HG02981 (cell line): ENCODE measurements around the gene SEMG2.

Experiments used
- ATAC-seq: cut with Tn5 transposase; IDR thresholded peaks from one replicate; pipeline ENCODE4 v1.9.1; 2021; ENCODE audit warnings: mild to moderate bottlenecking, moderate library complexity; ENCODE audit not compliant: unreplicated experiment

Gene SEMG2

GRCh38 chr20:45221076-45221475 lies at the start of gene SEMG2:
SEMG2 (plus strand) TSS chr20:45221373; CDS start chr20:45221390, 17 bp downstream.
- no peak for ATAC-seq

DNA sequence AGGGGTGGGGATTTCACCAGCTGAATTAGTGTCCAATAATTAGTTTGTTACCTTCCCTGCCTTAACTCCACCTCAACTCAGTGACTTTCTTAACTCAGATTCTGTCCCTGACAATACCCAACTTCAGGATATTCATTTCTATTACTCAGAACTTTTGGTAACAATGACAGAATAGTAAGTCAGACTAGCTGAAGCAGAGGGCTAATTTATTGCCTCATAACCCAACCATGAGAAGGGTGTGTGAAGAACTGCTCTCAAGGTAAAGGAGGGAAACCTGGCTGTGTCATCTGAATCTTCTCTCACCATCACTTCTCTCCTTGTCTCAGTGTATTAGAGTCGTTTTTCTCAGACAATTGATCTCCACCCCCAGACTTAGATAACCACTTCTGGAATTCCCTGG lies 47.7 kb upstream of the SEMG2 start:
- ATAC-seq, result no peak

DNA sequence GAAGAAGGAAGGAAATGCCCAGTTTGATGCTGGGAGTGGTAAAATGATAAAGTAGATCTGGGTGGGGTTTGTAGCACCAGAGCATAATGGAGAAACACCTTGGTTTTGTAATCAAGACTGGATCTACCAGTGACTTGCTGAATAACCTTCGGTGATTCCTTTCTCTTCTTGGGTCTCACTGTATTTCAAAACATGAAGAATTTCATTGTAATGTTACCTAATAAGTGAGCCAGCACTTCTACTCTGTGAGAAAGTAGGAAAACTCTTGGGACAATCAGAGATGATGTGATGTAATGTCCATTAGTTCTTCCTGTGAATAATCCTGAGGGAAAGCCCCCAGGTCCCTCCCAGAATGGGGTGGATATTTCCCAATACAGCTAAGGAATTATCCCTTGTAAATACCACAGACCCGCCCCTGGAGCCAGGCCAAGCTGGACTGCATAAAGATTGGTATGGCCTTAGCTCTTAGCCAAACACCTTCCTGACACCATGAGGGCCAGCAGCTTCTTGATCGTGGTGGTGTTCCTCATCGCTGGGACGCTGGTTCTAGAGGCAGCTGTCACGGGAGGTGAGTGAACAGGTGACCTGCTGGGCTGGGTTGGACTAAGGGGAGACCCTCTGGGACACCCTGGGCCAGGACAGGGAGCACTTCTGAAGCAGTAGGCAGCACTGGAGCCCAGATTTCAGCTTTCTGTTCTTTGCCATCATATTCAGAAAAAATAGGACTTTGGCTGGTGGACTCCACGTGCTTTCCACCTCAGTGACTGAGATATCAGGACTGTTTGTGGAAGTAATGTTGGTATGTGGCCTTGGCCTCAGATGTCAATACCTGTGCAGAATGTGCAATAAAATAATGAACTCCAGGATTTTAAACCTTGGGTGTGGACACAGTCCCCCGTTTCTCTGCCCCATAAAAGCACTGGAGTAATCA lies 46.5 kb upstream of the SEMG2 start, which contains the start of gene PI3:
Gene PI3 (plus strand): TSS at position 469 of the 931 bp plus-strand sequence. CDS start 21 bp downstream, at position 490.
- no peak for ATAC-seq

DNA sequence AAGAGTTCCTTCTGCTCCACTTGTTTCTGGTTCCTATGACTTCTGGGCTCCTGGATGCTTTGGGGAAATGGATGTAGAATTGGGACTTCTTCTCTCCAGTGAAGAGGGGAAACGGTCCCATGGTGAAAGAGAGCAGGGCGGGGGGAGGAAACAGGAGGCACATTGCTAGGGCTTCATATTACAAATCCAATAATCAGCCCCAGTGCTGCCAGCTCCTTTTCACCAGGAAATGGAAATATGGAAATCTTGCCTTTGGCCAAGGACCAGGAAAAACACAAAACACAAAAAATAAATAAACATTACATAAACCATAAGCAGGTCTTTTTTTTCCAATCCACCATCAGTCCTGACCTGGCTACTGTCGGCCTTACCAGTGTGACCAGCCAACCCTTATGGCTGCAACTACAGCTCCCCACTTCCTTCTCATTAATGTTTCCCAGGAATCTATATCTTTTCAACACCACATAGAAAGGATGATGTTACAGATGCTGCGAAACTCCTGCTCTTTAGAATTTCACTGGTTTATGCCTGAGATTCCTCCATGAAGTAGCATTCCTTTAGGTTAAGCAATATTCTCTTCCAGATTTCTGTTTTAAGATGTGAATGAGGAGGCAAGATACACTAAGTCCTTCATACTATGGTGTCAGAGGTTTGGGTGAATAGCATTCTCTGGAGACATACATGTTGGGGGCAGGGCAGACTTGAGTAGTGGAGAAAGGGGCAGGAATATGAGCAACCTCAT lies 44.5 kb upstream of the SEMG2 start:
- ATAC-seq, result no peak

DNA sequence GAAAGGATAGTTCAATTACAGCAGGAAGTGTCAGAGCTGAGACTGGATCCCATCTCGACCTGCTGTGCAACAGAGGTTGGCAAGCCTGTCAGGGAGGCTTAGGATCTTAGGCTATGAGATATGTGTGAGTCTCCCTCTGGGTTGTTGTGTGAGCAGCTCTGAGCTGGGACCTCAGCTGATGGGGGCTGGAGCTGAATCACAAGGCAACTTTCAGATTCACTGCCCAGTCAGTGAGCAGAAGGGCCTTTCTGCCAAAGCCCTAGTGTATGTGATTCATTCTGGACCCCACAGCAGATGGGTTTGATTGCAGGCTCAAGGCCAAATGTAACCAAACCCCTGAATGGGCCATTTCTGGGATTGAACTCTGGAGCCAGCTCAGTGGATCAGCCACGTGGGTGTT lies 42.0 kb upstream of the SEMG2 start:
- ATAC-seq, result no peak

- no peak for ATAC-seq
Measured at GRCh38 chr20:45181639-45182038, 39.5 kb upstream of the SEMG2 start.

- ATAC-seq, result no peak
Measured at GRCh38 chr20:45183084-45183483, 38.1 kb upstream of the SEMG2 start.

DNA sequence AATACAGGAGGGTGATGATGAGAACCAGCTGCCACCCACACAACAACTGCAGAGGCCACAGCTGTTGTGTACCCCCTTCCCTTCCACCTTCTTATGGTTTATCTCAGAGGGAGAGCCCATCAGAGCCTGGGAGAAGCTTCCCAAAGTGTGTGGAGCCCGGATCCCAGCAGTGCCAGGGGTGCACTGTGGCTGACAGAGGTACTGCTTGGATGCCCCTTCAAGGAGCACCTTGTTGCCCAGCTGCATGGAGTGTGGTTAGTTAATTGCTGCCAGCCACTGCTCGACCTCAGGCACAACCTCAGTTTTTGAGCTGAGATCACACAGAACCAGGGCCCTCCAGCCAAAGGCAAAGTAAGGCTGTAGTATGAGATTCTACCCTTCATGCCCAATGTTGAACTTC lies 33.5 kb upstream of the SEMG2 start:
- no peak for ATAC-seq

GRCh38 chr20:45189067-45189609 lies 32.0 kb upstream of the SEMG2 start:
- no peak for ATAC-seq

DNA sequence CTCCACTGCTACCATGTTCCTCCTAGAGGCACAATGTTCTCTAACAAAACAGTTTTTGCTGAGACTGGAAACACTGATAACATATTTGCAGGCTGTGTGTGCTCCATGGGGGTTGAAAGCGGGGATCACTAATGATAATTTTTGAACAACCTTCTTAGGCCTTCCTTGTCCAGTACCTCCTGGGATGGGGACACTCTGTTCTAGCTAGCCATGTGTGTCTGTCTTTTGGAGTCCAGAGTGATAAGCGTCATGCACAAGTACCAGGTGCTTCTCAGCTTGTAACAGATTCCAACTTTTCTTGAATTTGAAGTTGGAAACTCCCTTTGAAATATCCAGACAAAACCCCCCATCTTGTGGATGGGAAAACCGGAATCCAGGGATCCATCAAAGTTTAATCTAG lies 31.3 kb upstream of the SEMG2 start:
- ATAC-seq, result no peak

GRCh38 chr20:45191926-45192325 lies 29.2 kb upstream of the SEMG2 start:
- no peak for ATAC-seq

DNA sequence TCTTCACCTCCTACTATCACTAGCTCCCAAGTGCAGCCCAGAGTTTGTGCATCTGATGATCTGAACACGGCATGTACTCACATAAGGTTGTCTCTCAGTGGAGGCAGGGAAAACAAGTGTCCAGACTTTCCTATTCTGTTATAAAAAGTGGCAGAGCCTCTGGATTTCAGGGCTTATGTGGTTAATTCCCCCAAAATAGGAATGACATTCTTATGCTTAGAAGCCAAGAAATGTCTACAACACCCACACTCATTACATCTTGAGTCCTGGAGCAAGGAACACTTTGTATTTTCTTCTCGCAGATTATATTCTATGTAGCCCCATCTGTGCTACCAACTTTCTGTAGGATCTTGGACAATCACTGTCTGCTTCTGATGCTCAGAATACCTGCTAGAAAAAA lies 27.8 kb upstream of the SEMG2 start:
- no peak for ATAC-seq

DNA sequence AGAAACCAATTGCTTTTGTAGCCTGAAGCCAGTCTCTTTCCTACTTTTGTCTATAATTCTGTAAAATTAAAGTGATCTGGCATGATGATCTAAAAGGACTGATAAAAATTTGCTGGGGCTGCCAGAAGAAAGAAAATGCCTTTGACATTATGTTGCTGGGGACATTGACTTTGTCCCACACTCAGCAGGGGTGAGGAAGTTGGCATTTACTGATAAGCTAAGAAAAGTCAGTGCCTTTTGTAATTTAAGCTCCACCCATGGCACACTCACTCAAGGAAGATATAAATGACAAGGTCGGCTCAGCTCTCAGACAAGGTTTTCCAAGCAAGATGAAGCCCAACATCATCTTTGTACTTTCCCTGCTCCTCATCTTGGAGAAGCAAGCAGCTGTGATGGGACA lies 14.4 kb upstream of the SEMG2 start, which contains the start of gene SEMG1:
Gene SEMG1 (plus strand): TSS at position 309 of the 400 bp plus-strand sequence. CDS start 21 bp downstream, at position 330.
- no peak for ATAC-seq

DNA sequence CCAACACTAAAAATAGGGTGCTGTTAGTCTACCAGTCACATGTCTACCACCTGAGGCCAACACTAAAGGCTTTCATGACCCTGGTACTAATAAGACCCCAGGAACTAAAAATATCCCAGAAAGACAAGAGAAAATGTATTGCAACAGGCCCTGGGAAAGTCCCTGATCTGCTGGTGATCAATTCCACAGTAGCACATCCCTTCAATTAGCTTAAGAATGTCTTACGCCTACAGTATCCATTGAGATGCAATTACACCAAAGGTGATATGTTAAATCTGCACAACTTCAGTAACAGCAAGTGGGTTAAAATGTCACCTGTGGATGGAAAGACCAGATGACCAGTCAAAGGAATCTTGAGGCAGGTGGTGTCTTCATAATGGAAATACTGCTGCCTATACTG lies 11.2 kb upstream of the SEMG2 start:
- no peak for ATAC-seq

DNA sequence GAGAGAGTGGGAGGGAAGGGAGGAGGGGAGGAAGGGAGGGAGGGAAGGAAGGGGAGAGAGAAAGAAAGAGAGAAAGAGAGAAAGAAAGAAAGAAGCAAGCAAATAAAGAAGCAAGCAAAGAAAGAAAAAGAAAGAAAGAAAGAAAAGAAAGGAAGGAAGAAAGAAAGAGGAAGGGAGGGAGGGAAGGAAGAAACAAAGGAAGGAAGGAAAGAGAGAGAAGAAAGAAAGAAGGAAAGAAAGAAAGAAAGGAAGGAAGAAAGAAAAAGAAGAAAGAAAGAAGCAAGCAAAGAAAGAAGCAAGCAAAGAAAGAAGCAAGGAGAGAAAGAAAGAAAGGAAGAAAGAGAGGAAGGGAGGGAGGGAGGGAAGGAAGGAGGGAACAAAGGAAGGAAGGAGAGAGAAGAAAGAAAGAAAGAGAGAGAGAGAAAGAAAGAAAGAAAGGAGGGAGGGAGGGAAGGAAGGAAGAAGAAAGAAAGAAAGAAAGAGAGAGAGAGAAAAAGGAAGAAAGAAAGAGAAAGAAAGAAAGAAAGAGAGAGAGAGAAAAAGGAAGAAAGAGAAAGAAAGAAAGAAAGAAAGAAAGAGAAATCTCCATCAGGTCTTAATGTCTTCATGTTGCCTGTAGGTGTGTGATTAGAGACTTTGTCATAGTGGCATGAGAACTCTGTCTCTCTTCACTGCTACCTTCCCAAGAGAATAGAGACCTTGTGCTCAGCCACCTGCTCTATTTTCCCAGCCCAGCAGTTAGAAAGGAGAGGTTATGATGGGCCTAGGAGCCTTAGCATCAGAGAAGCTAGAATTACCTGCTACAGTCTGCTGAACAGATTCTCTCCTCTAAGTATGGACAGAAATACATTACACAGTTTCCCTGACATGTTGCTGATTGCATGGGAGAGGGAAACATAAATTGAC lies 9.4 kb upstream of the SEMG2 start:
- no peak for ATAC-seq

- ATAC-seq, result no peak
Measured at GRCh38 chr20:45212836-45213235, 8.3 kb upstream of the SEMG2 start.

- no peak for ATAC-seq
Measured at GRCh38 chr20:45218124-45218523, 3.0 kb upstream of the SEMG2 start.

DNA sequence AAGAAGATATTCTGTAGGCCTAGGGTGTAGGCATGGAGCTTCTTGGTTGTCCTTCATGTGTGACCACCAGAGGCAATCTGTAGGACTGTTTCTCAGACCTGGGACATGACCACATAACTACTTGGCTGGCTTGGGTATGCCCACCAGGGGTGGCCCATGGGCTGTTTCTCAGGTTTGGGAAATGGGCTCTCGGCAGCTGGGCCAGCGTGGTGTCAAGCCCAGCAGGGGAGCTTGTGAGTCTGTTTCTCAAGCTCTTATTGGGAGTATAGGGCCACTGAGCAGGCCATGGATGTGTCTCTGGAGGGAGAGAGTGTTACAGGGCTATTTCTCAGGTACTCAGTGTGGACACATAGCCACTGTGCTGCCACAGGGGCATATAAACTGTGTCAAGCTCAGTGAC lies 2.5 kb upstream of the SEMG2 start:
- no peak for ATAC-seq

- no peak for ATAC-seq
Measured at GRCh38 chr20:45223136-45223535, 2.0 kb downstream of the SEMG2 start.

DNA sequence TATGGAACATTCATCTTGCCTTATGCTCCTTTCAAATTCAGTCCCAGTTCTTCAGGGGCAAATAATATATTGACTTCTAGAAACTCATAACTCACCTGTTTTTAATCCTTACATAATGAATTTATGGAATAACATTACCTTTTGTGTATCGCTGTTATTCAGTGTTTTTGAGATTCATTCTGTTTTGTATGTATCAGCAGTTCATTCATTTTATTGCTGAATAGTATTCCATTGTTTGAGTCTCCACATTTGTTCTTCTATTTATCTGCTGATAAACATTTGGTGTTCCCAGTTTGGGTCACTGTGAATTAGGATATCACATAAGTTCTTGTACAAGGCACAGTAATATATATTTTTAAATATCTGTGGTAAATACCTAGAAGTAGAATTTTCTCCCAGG lies 5.1 kb downstream of the SEMG2 start:
- ATAC-seq, result no peak
